SU-DHL-6 (cell line): ENCODE results near the gene INPP5A.

Experiments used
- H2AFZ ChIP-seq: fragments of 200-600 bp; sonication (generic); 2 replicates; pipeline ENCODE4 v1.6.1; 2014; ENCODE audit warnings: low read depth, mild to moderate bottlenecking, moderate library complexity, mixed read lengths, antibody characterized with exemption, low read length; ENCODE audit not compliant: severe bottlenecking
- H3F3A ChIP-seq: fragments of 200-600 bp; shearing (Covaris generic); 2 replicates; pipeline ENCODE4 v1.6.0; 2016; ENCODE audit warnings: antibody characterized with exemption, mild to moderate bottlenecking; ENCODE audit not compliant: insufficient read depth
- H3K27ac ChIP-seq: fragments of 200-600 bp; sonication (generic); 2 replicates; pipeline ENCODE4 v1.5.1; 2016; ENCODE audit warnings: low read depth, mild to moderate bottlenecking, low read length, moderate library complexity, mixed read lengths
- H3K27me3 ChIP-seq: fragments of 200-600 bp; sonication (generic), shearing (Covaris generic); 2 replicates; pipeline ENCODE4 v1.6.0; 2014; ENCODE audit warnings: mild to moderate bottlenecking, low read length
- H3K36me3 ChIP-seq: fragments of 200-600 bp; sonication (generic); 2 replicates; pipeline ENCODE4 v1.6.1; 2014; ENCODE audit warnings: mild to moderate bottlenecking, low read length, mixed read lengths
- H3K4me2 ChIP-seq: fragments of 300-600, 200-600 bp; shearing (Covaris generic), sonication (generic); 2 replicates; pipeline ENCODE4 v1.6.0; 2014; ENCODE audit warnings: low read length, low read depth, mild to moderate bottlenecking; ENCODE audit not compliant: poor library complexity, severe bottlenecking
- H3K4me3 ChIP-seq: fragments of 200-600 bp; sonication (generic); 2 replicates; pipeline ENCODE4 v1.5.1; 2014; ENCODE audit warnings: antibody characterized with exemption, low read length, mild to moderate bottlenecking, mixed read lengths; ENCODE audit not compliant: insufficient read depth, poor library complexity, severe bottlenecking
- H3K79me2 ChIP-seq: fragments of 200-600 bp; sonication (generic); 2 replicates; pipeline ENCODE4 v1.6.1; 2014; ENCODE audit warnings: mild to moderate bottlenecking, low read length, moderate library complexity; ENCODE audit not compliant: insufficient read depth
- H3K9ac ChIP-seq: fragments of 200-600 bp; sonication (generic); 2 replicates; pipeline ENCODE4 v1.7.0; 2014; ENCODE audit warnings: mild to moderate bottlenecking, low read length
- H3K9me2 ChIP-seq: fragments of 200-600 bp; sonication (generic); replicated peaks from 2 replicates; pipeline ENCODE4 v1.6.1; 2014; ENCODE audit warnings: low read length; ENCODE audit not compliant: insufficient read depth
- H3K9me3 ChIP-seq: fragments of 200-600 bp; sonication (generic); 2 replicates; pipeline ENCODE4 v1.6.1; 2014; ENCODE audit warnings: low read length, mixed read lengths; ENCODE audit not compliant: insufficient read depth
- H4K20me1 ChIP-seq: fragments of 200-600 bp; sonication (generic); 2 replicates; pipeline ENCODE4 v1.6.1; 2014; ENCODE audit warnings: low read depth, mild to moderate bottlenecking, antibody characterized with exemption, low read length, moderate library complexity, mixed read lengths
- CTCF ChIP-seq: fragments of 200-600 bp; sonication (generic); IDR thresholded peaks from one replicate; pipeline ENCODE4 v1.5.1; 2017; ENCODE audit warnings: antibody characterized with exemption, mild to moderate bottlenecking, low read length, moderate library complexity; ENCODE audit not compliant: insufficient read depth, poor library complexity, severe bottlenecking
- EZH2phosphoT487 ChIP-seq: fragments of 200-600 bp; sonication (generic), shearing (Covaris generic); conservative IDR thresholded peaks from 2 replicates; pipeline ENCODE4 v1.6.1; 2018; ENCODE audit warnings: mild to moderate bottlenecking, antibody characterized with exemption, low read length, moderate library complexity, mixed read lengths

INPP5A gene

GRCh38 chr10:132675031-132675740 lies 137.6 kb downstream of the INPP5A start:
- Histone ChIP-seq H3K4me3 (no peak overlapping the region), H3K9ac (no peak overlapping the region), H3K36me3 (no peaks in the 10 kb centered on the region), H3K9me3 (no peaks in the 10 kb centered on the region), H3F3A (no peaks in the 10 kb centered on the region), H3K27ac (no peak overlapping the region), H2AFZ (no peak overlapping the region), H4K20me1 (no peaks in the 10 kb centered on the region), H3K9me2 (no peaks in the 10 kb centered on the region), H3K4me2 (no peak overlapping the region), H3K27me3 (no peaks in the 10 kb centered on the region), H3K79me2 (no peaks in the 10 kb centered on the region)
- no peak for TF ChIP-seq EZH2phosphoT487
- no peak for TF ChIP-seq CTCF

- no peaks in the 10 kb centered on the region for H3K36me3 ChIP-seq
- no peak overlapping the region for H2AFZ ChIP-seq
- H3K9me3 ChIP-seq, result no peaks in the 10 kb centered on the region
- no peak overlapping the region for H3K27ac ChIP-seq
- no peak overlapping the region for H3K9ac ChIP-seq
- no peak overlapping the region for H3K4me3 ChIP-seq
- H3K79me2 ChIP-seq, result no peaks in the 10 kb centered on the region
- H3K9me2 ChIP-seq, result no peaks in the 10 kb centered on the region
- TF ChIP-seq EZH2phosphoT487, result no peak
- no peak for TF ChIP-seq CTCF
- no peaks in the 10 kb centered on the region for H4K20me1 ChIP-seq
- no peaks in the 10 kb centered on the region for H3K27me3 ChIP-seq
- no peak overlapping the region for H3K4me2 ChIP-seq
- H3F3A ChIP-seq, result no peaks in the 10 kb centered on the region
These were observed 138.8 kb downstream of the INPP5A start for GRCh38 chr10:132676193-132676891.

- no peaks in the 10 kb centered on the region for H3K9me2 ChIP-seq
- H4K20me1 ChIP-seq, result no peaks in the 10 kb centered on the region
- H3K79me2 ChIP-seq, result no peaks in the 10 kb centered on the region
- H3F3A ChIP-seq, result no peaks in the 10 kb centered on the region
- H3K27ac ChIP-seq, result no peak overlapping the region
- H3K36me3 ChIP-seq, result no peaks in the 10 kb centered on the region
- TF ChIP-seq CTCF (no peak), EZH2phosphoT487 (no peak)
- H3K9ac ChIP-seq, result no peak overlapping the region
- H3K27me3 ChIP-seq, result no peaks in the 10 kb centered on the region
- H3K4me3 ChIP-seq, result no peak overlapping the region
- no peak overlapping the region for H3K4me2 ChIP-seq
- H2AFZ ChIP-seq, result no peak overlapping the region
- no peaks in the 10 kb centered on the region for H3K9me3 ChIP-seq
These were observed 139.5 kb downstream of the INPP5A start for GRCh38 chr10:132677096-132677472.
